ENCODE data around the gene RNF224. TPM values are rescaled to one million over a fixed set of nuclear protein-coding genes. Genes with fewer than 3 reads are reported as not detected.

Gene RNF224
- total and polyA plus RNA-seq, 2 experiments from 2014 or later, result 0.63 TPM; not detected in 1

Other genes with a start within 250 kb of the RNF224 start
Only the 30 nearest of the 32 such genes appear.
- 33.9 and 71.5 TPM in 2 replicates for gene PAXX, start 235.1 kb upstream of the RNF224 start, total RNA-seq (2014; rRNA removed; shearing (Covaris generic))
- gene PAXX, start 235.1 kb upstream of the RNF224 start, polyA plus RNA-seq (2016; fragmentation: Nextera tagmentation; extraction: Ambion mirVana), result 86.0 and 88.3 TPM in 2 replicates
- gene CLIC3, start 230.9 kb upstream of the RNF224 start, total RNA-seq (2014; rRNA removed; shearing (Covaris generic)), result 0.56 TPM in 1 of 2 replicates, not detected in the other
- gene CLIC3, start 230.9 kb upstream of the RNF224 start, polyA plus RNA-seq (2016; fragmentation: Nextera tagmentation; extraction: Ambion mirVana), result 0.53 and 0.57 TPM in 2 replicates
- gene ABCA2, start 199.3 kb upstream of the RNF224 start, total RNA-seq (2014; rRNA removed; shearing (Covaris generic)), result 14.2 and 16.0 TPM in 2 replicates
- gene ABCA2, start 199.3 kb upstream of the RNF224 start, polyA plus RNA-seq (2016; fragmentation: Nextera tagmentation; extraction: Ambion mirVana), result 5.6 and 7.0 TPM in 2 replicates
- not detected in 2 replicates for gene FUT7, start 195.4 kb upstream of the RNF224 start, total RNA-seq (2014; rRNA removed; shearing (Covaris generic))
- gene FUT7, start 195.4 kb upstream of the RNF224 start, polyA plus RNA-seq (2016; fragmentation: Nextera tagmentation; extraction: Ambion mirVana), result not detected in 2 replicates
- 26.2 and 34.3 TPM in 2 replicates for gene NPDC1, start 181.3 kb upstream of the RNF224 start, total RNA-seq (2014; rRNA removed; shearing (Covaris generic))
- 35.5 and 36.7 TPM in 2 replicates for gene NPDC1, start 181.3 kb upstream of the RNF224 start, polyA plus RNA-seq (2016; fragmentation: Nextera tagmentation; extraction: Ambion mirVana)
- gene ENTPD2, start 173.4 kb upstream of the RNF224 start, total RNA-seq (2014; rRNA removed; shearing (Covaris generic)), result 1.1 and 1.9 TPM in 2 replicates
- gene ENTPD2, start 173.4 kb upstream of the RNF224 start, polyA plus RNA-seq (2016; fragmentation: Nextera tagmentation; extraction: Ambion mirVana), result 1.8 and 2.9 TPM in 2 replicates
- gene SAPCD2, start 156.9 kb upstream of the RNF224 start, total RNA-seq (2014; rRNA removed; shearing (Covaris generic)), result 55.1 and 60.3 TPM in 2 replicates
- 13.4 and 14.5 TPM in 2 replicates for gene SAPCD2, start 156.9 kb upstream of the RNF224 start, polyA plus RNA-seq (2016; fragmentation: Nextera tagmentation; extraction: Ambion mirVana)
- 5.5 and 8.1 TPM in 2 replicates for gene UAP1L1, start 150.0 kb upstream of the RNF224 start, total RNA-seq (2014; rRNA removed; shearing (Covaris generic))
- gene UAP1L1, start 150.0 kb upstream of the RNF224 start, polyA plus RNA-seq (2016; fragmentation: Nextera tagmentation; extraction: Ambion mirVana), result 2.5 and 3.4 TPM in 2 replicates
- gene MAN1B1, start 140.5 kb upstream of the RNF224 start, total RNA-seq (2014; rRNA removed; shearing (Covaris generic)), result 35.7 and 39.9 TPM in 2 replicates
- 15.7 and 18.2 TPM in 2 replicates for gene MAN1B1, start 140.5 kb upstream of the RNF224 start, polyA plus RNA-seq (2016; fragmentation: Nextera tagmentation; extraction: Ambion mirVana)
- 9.7 and 19.7 TPM in 2 replicates for gene DPP7, start 112.8 kb upstream of the RNF224 start, total RNA-seq (2014; rRNA removed; shearing (Covaris generic))
- 25.2 and 26.8 TPM in 2 replicates for gene DPP7, start 112.8 kb upstream of the RNF224 start, polyA plus RNA-seq (2016; fragmentation: Nextera tagmentation; extraction: Ambion mirVana)
- gene GRIN1, start 88.3 kb upstream of the RNF224 start, total RNA-seq (2014; rRNA removed; shearing (Covaris generic)), result 2.1 and 5.5 TPM in 2 replicates
- gene GRIN1, start 88.3 kb upstream of the RNF224 start, polyA plus RNA-seq (2016; fragmentation: Nextera tagmentation; extraction: Ambion mirVana), result 2.5 and 2.7 TPM in 2 replicates
- 0.16 and 0.21 TPM in 2 replicates for gene LRRC26, start 57.5 kb upstream of the RNF224 start, total RNA-seq (2014; rRNA removed; shearing (Covaris generic))
- gene LRRC26, start 57.5 kb upstream of the RNF224 start, polyA plus RNA-seq (2016; fragmentation: Nextera tagmentation; extraction: Ambion mirVana), result 3.0 and 4.3 TPM in 2 replicates
- not detected in 2 replicates for gene TMEM210, start 55.4 kb upstream of the RNF224 start, total RNA-seq (2014; rRNA removed; shearing (Covaris generic))
- gene TMEM210, start 55.4 kb upstream of the RNF224 start, polyA plus RNA-seq (2016; fragmentation: Nextera tagmentation; extraction: Ambion mirVana), result not detected in 2 replicates
- gene ANAPC2, start 38.9 kb upstream of the RNF224 start, total RNA-seq (2014; rRNA removed; shearing (Covaris generic)), result 41.5 and 42.9 TPM in 2 replicates
- gene ANAPC2, start 38.9 kb upstream of the RNF224 start, polyA plus RNA-seq (2016; fragmentation: Nextera tagmentation; extraction: Ambion mirVana), result 16.4 and 19.2 TPM in 2 replicates
- 91.5 and 132 TPM in 2 replicates for gene SSNA1, start 38.8 kb upstream of the RNF224 start, total RNA-seq (2014; rRNA removed; shearing (Covaris generic))
- gene SSNA1, start 38.8 kb upstream of the RNF224 start, polyA plus RNA-seq (2016; fragmentation: Nextera tagmentation; extraction: Ambion mirVana), result 154 TPM in 2 replicates
- gene TPRN, start 26.8 kb upstream of the RNF224 start, total RNA-seq (2014; rRNA removed; shearing (Covaris generic)), result 29.2 and 29.3 TPM in 2 replicates
- gene TPRN, start 26.8 kb upstream of the RNF224 start, polyA plus RNA-seq (2016; fragmentation: Nextera tagmentation; extraction: Ambion mirVana), result 6.4 and 9.1 TPM in 2 replicates
- 43.2 and 53.4 TPM in 2 replicates for gene TMEM203, start 21.9 kb upstream of the RNF224 start, total RNA-seq (2014; rRNA removed; shearing (Covaris generic))
- gene TMEM203, start 21.9 kb upstream of the RNF224 start, polyA plus RNA-seq (2016; fragmentation: Nextera tagmentation; extraction: Ambion mirVana), result 32.7 and 37.4 TPM in 2 replicates
- gene NDOR1, start 21.8 kb upstream of the RNF224 start, total RNA-seq (2014; rRNA removed; shearing (Covaris generic)), result 25.4 and 38.1 TPM in 2 replicates
- gene NDOR1, start 21.8 kb upstream of the RNF224 start, polyA plus RNA-seq (2016; fragmentation: Nextera tagmentation; extraction: Ambion mirVana), result 19.4 and 19.7 TPM in 2 replicates
- 1.4 and 1.9 TPM in 2 replicates for gene RNF208, start 5.3 kb upstream of the RNF224 start, total RNA-seq (2014; rRNA removed; shearing (Covaris generic))
- 5.6 and 7.4 TPM in 2 replicates for gene RNF208, start 5.3 kb upstream of the RNF224 start, polyA plus RNA-seq (2016; fragmentation: Nextera tagmentation; extraction: Ambion mirVana)
- 1.4 and 2.0 TPM in 2 replicates for gene CYSRT1, start 2.3 kb upstream of the RNF224 start, total RNA-seq (2014; rRNA removed; shearing (Covaris generic))
- gene CYSRT1, start 2.3 kb upstream of the RNF224 start, polyA plus RNA-seq (2016; fragmentation: Nextera tagmentation; extraction: Ambion mirVana), result 2.0 and 3.2 TPM in 2 replicates
- gene SLC34A3, start 3.4 kb downstream of the RNF224 start, total RNA-seq (2014; rRNA removed; shearing (Covaris generic)), result not detected in 2 replicates
- not detected in 2 replicates for gene SLC34A3, start 3.4 kb downstream of the RNF224 start, polyA plus RNA-seq (2016; fragmentation: Nextera tagmentation; extraction: Ambion mirVana)
- gene TUBB4B, start 13.8 kb downstream of the RNF224 start, total RNA-seq (2014; rRNA removed; shearing (Covaris generic)), result 334 and 374 TPM in 2 replicates
- 389 and 408 TPM in 2 replicates for gene TUBB4B, start 13.8 kb downstream of the RNF224 start, polyA plus RNA-seq (2016; fragmentation: Nextera tagmentation; extraction: Ambion mirVana)
- not detected in 2 replicates for gene STPG3, start 23.8 kb downstream of the RNF224 start, total RNA-seq (2014; rRNA removed; shearing (Covaris generic))
- gene STPG3, start 23.8 kb downstream of the RNF224 start, polyA plus RNA-seq (2016; fragmentation: Nextera tagmentation; extraction: Ambion mirVana), result not detected in 2 replicates
- 79.5 and 97.3 TPM in 2 replicates for gene NELFB, start 27.8 kb downstream of the RNF224 start, total RNA-seq (2014; rRNA removed; shearing (Covaris generic))
- gene NELFB, start 27.8 kb downstream of the RNF224 start, polyA plus RNA-seq (2016; fragmentation: Nextera tagmentation; extraction: Ambion mirVana), result 30.0 and 31.2 TPM in 2 replicates
- 14.4 and 19.0 TPM in 2 replicates for gene TOR4A, start 50.2 kb downstream of the RNF224 start, total RNA-seq (2014; rRNA removed; shearing (Covaris generic))
- gene TOR4A, start 50.2 kb downstream of the RNF224 start, polyA plus RNA-seq (2016; fragmentation: Nextera tagmentation; extraction: Ambion mirVana), result 2.0 and 2.1 TPM in 2 replicates
- 39.0 and 55.1 TPM in 2 replicates for gene NRARP, start 74.8 kb downstream of the RNF224 start, total RNA-seq (2014; rRNA removed; shearing (Covaris generic))
- gene NRARP, start 74.8 kb downstream of the RNF224 start, polyA plus RNA-seq (2016; fragmentation: Nextera tagmentation; extraction: Ambion mirVana), result 4.0 and 4.8 TPM in 2 replicates
- 3.6 and 4.4 TPM in 2 replicates for gene EXD3, start 195.7 kb downstream of the RNF224 start, total RNA-seq (2014; rRNA removed; shearing (Covaris generic))
- gene EXD3, start 195.7 kb downstream of the RNF224 start, polyA plus RNA-seq (2016; fragmentation: Nextera tagmentation; extraction: Ambion mirVana), result 9.7 and 9.9 TPM in 2 replicates
- 0.59 and 0.62 TPM in 2 replicates for gene NOXA1, start 195.9 kb downstream of the RNF224 start, total RNA-seq (2014; rRNA removed; shearing (Covaris generic))
- 0.68 and 1.4 TPM in 2 replicates for gene NOXA1, start 195.9 kb downstream of the RNF224 start, polyA plus RNA-seq (2016; fragmentation: Nextera tagmentation; extraction: Ambion mirVana)
- 0.42 and 1.6 TPM in 2 replicates for gene ENTPD8, start 213.9 kb downstream of the RNF224 start, total RNA-seq (2014; rRNA removed; shearing (Covaris generic))
- 0.89 and 1.1 TPM in 2 replicates for gene ENTPD8, start 213.9 kb downstream of the RNF224 start, polyA plus RNA-seq (2016; fragmentation: Nextera tagmentation; extraction: Ambion mirVana)
- 87.0 and 103 TPM in 2 replicates for gene NSMF, start 231.8 kb downstream of the RNF224 start, total RNA-seq (2014; rRNA removed; shearing (Covaris generic))
- 20.3 and 22.3 TPM in 2 replicates for gene NSMF, start 231.8 kb downstream of the RNF224 start, polyA plus RNA-seq (2016; fragmentation: Nextera tagmentation; extraction: Ambion mirVana)